Tibial artery (tissue), 4 donors: ENCODE data around the gene IGF2BP3.

ENCODE experiments used
- DNase-seq, 2 donors: peaks; one replicate each; pipeline ENCODE4 v3.0.0-alpha.2; 2019
- H3K27ac ChIP-seq, 2 donors: fragments of 200-600 bp; sonication (generic) in 1 of 2; 1 replicate in 1 of 2; 2 replicates in 1 of 2; pipeline ENCODE4 v1.5.1; 2018 to 2019; ENCODE audit warnings: mild to moderate bottlenecking in 1 of 2
- H3K27me3 ChIP-seq, 2 donors: fragments of 200-600 bp; sonication (generic) in 1 of 2; one replicate each; pipeline versions ENCODE4 v1.5.1 to v1.6.0; 2016 to 2019
- H3K36me3 ChIP-seq, 3 donors: fragments of 200-600 bp; sonication (generic) in 2 of 3; one replicate each; pipeline ENCODE4 v1.5.1; 2016 to 2019; ENCODE audit warnings: mild to moderate bottlenecking in 2 of 3
- H3K4me1 ChIP-seq, 4 donors: fragments of 200-600 bp; sonication (generic) in 2 of 4; 1 replicate in 3 of 4; 2 replicates in 1 of 4; pipeline ENCODE4 v1.5.1; 2016 to 2019
- H3K4me3 ChIP-seq, 2 donors: fragments of 200-600 bp; sonication (generic) in 1 of 2; 1 replicate in 1 of 2; 2 replicates in 1 of 2; pipeline ENCODE4 v1.5.1; 2018 to 2019; ENCODE audit warnings: mild to moderate bottlenecking in 2 of 2
- H3K9me3 ChIP-seq, 3 donors: fragments of 200-600 bp; sonication (generic) in 1 of 3; one replicate each; pipeline ENCODE4 v1.5.1; 2016 to 2019
- intact Hi-C: fragments of 100-400 bp; cut with DNase I; formaldehyde crosslinking; loops from one replicate; pipeline ENCODE4 v1.15.0; 2023; ENCODE audit warnings: low total_unique reads
- TF ChIP-seq, protein P1 (sequence below), 2 experiments: fragments of 200-600 bp in 1 of 2; fragments of 450-650 bp in 1 of 2; IDR thresholded peaks; one replicate each; pipeline ENCODE4 v1.5.1; 2017 to 2019; ENCODE audit warnings: antibody characterized with exemption in 2 of 2, mild to moderate bottlenecking in 1 of 2, moderate library complexity in 1 of 2

The IGF2BP3 gene

DNA sequence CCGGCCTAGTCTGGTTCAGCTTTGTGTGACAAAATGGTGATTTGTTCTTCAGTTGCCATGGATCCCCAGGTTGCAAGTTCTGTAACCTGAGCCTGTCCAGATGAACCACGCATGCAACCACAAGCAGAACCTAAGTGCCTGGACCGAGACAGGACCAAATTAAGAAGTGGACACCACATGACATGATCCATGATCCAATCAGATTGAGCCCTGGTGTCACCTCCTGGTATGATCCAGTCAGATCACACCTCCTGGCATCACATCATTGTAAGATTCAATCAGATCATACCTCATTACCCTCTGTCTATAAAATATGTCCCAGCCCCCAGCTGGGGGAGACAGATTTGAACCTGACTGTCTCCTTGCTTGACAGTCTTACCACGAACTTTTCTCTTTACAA, 101.2 kb downstream of the IGF2BP3 start:
- DNase-seq: no peak
- no peak overlapping the region for H3K27ac ChIP-seq
- TF ChIP-seq, protein P1, sequence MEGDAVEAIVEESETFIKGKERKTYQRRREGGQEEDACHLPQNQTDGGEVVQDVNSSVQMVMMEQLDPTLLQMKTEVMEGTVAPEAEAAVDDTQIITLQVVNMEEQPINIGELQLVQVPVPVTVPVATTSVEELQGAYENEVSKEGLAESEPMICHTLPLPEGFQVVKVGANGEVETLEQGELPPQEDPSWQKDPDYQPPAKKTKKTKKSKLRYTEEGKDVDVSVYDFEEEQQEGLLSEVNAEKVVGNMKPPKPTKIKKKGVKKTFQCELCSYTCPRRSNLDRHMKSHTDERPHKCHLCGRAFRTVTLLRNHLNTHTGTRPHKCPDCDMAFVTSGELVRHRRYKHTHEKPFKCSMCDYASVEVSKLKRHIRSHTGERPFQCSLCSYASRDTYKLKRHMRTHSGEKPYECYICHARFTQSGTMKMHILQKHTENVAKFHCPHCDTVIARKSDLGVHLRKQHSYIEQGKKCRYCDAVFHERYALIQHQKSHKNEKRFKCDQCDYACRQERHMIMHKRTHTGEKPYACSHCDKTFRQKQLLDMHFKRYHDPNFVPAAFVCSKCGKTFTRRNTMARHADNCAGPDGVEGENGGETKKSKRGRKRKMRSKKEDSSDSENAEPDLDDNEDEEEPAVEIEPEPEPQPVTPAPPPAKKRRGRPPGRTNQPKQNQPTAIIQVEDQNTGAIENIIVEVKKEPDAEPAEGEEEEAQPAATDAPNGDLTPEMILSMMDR (IDR thresholded peaks at IDR 0.05): no peak
- H3K9me3 ChIP-seq: no peaks in the 10 kb centered on the region
- no peaks in the 10 kb centered on the region for H3K4me1 ChIP-seq
- no peaks in the 10 kb centered on the region for H3K27me3 ChIP-seq
- no peak overlapping the region for H3K4me3 ChIP-seq
- H3K36me3 ChIP-seq: no peaks in the 10 kb centered on the region
- intact Hi-C loops: no loop called here

DNA sequence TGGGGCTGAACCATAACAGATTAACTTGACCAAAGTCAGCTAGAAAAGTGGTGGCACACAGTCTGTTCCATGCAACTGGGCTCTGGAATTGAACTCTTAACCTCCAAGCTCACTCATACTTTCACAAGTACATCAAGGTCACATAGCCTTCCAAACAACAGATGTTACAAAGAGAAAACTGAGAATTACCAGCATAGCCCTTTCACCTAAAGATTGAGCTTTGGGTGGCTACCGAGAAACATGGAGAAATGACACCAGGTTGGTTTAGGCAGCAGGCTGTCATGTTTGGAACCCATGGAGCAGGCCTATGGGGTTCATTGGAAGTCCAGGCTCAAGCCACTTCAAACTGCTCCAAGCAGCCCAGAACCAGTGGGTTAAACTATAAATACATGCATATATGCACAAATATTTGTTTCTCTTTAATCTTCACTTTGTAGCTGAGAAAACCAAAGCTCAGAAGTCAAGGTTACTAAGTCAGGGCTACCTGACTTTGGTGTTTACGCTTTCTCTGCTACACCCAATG, 112.1 kb downstream of the IGF2BP3 start:
- intact Hi-C loops: no loop called here
- no peaks in the 10 kb centered on the region for H3K36me3 ChIP-seq
- no peaks in the 10 kb centered on the region for H3K27me3 ChIP-seq
- no peaks in the 10 kb centered on the region for H3K4me1 ChIP-seq
- H3K4me3 ChIP-seq: no peak overlapping the region
- TF ChIP-seq, protein P1 (IDR thresholded peaks at IDR 0.05): no peak
- H3K9me3 ChIP-seq: no peaks in the 10 kb centered on the region
- H3K27ac ChIP-seq: no peak overlapping the region
- no peak for DNase-seq

DNA sequence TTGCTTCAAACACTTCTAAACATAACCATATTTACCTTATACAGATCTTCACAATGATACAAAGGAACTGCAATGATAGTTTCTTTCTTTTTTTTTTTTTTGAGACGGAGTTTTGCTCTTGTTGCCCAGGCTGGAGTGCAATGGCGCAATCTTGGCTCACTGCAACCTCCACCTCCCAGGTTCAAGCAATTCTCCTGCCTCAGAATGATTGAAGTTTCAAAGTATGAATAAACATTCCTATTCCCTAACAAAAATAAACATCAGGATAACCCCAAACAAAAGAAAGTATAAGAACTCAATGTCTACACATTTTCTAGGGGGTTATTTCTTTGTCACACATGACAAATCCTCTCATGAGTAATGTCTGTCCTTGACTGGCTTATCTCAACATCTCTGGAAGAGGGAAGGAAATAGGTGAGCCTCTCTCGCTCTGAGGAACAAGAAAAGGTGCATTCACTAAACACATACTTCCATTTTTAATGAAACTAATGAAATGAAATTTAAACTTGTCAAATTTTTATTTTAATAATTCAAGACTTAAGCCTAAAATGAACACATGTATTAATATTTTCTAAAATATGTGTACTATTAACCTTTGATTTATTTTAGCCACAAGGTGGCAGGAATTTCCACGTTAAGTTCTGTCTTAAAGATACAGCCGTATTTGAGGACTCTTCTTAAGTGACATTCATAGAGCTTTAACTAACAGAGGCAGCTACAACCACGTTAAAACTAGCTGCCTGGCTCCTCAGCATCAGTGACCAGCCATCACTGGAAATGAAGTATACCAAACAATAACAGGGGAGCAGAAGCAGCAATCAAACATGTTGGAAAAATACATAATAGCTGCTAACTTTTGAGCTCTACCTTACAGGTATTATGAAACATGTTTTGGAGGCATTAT, 112.8 kb downstream of the IGF2BP3 start:
- Histone ChIP-seq H3K9me3 (no peaks in the 10 kb centered on the region), H3K27ac (no peak overlapping the region), H3K4me3 (no peak overlapping the region), H3K4me1 (no peaks in the 10 kb centered on the region), H3K36me3 (no peaks in the 10 kb centered on the region), H3K27me3 (no peaks in the 10 kb centered on the region)
- TF ChIP-seq, protein P1 (IDR thresholded peaks at IDR 0.05): no peak
- DNase-seq: no peak
- intact Hi-C loops: no loop called here

DNA sequence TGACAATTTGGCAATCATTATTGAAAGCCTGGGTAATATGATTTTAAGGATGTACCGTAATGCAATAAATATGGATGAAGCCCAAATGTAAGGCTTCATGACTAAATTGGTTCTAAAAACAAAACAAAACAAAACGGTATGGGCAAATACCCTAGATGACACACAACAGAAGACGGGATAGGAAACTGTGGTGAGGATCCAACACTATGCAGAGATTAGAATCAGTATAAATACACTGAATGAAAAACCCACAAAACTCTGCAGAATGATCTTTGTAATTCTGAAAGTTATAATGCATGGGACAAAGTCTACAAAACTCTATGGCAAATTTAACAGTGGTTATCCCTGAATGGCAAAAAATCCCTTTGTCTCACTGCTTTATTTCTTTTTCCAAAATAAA, 113.6 kb downstream of the IGF2BP3 start:
- intact Hi-C loops: no loop called here
- H3K9me3 ChIP-seq: no peaks in the 10 kb centered on the region
- TF ChIP-seq, protein P1 (IDR thresholded peaks at IDR 0.05): no peak
- H3K27ac ChIP-seq: no peak overlapping the region
- no peaks in the 10 kb centered on the region for H3K27me3 ChIP-seq
- DNase-seq: no peak
- H3K4me1 ChIP-seq: no peaks in the 10 kb centered on the region
- H3K36me3 ChIP-seq: no peaks in the 10 kb centered on the region
- H3K4me3 ChIP-seq: no peak overlapping the region

DNA sequence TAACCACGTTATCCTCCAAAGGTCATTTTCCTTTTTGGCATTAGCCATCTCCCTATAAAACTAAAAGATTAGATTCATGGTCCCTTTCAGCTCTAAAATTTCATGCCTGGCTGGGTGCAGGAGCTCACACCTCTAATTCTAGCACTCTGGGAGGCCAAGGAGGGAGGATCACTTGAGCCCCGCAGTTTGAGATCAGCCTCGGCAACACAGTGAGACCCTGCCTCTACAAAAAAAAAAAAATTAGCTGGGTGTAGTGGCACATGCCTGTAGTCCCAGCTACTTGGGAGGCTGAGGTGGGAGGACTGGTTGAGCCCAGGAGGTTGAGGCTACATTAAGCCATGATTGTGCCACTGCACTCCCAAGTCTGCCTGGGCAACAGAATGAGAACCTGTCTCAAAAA, 114.1 kb downstream of the IGF2BP3 start:
- Histone ChIP-seq H3K27ac (no peak overlapping the region), H3K4me1 (no peaks in the 10 kb centered on the region), H3K27me3 (no peaks in the 10 kb centered on the region), H3K4me3 (no peak overlapping the region), H3K36me3 (no peaks in the 10 kb centered on the region), H3K9me3 (no peaks in the 10 kb centered on the region)
- TF ChIP-seq, protein P1 (IDR thresholded peaks at IDR 0.05): no peak
- DNase-seq: no peak
- intact Hi-C loops: no loop called here
